HCT116 (cell line): ENCODE data around the gene DGKK.

Experiments
- POLR2A ChIP-seq: IDR thresholded peaks from 2 replicates; pipeline ENCODE4 v1.7.0; 2011; ENCODE audit warnings: borderline replicate concordance; ENCODE audit not compliant: insufficient read depth, insufficient read length; ENCODE audit errors: extremely low read depth
- POLR2AphosphoS5 ChIP-seq: IDR thresholded peaks from 2 replicates; pipeline ENCODE4 v1.6.1; 2011; ENCODE audit warnings: mild to moderate bottlenecking, low read depth, low read length, moderate library complexity
- RAD21 ChIP-seq: IDR thresholded peaks from 2 replicates; pipeline ENCODE4 v1.6.1; 2012; ENCODE audit warnings: low read depth, mild to moderate bottlenecking
- TF ChIP-seq, protein P1 (sequence below): IDR thresholded peaks from 2 replicates; pipeline ENCODE4 v1.6.1; 2012; ENCODE audit warnings: low read depth
- TF ChIP-seq, protein P2 (sequence below), 3 experiments: fragments of 200-600 bp in 1 of 3; sonication (generic) in 1 of 3; IDR thresholded peaks in 2 of 3; conservative IDR thresholded peaks in 1 of 3; 2 replicates each; pipeline ENCODE4 v1.5.1; 2012 to 2017; ENCODE audit warnings: low read depth in 2 of 3, low read length in 2 of 3, antibody characterized with exemption in 1 of 3, borderline replicate concordance in 1 of 3, control low read depth in 1 of 3, mild to moderate bottlenecking in 1 of 3, mixed read lengths in 1 of 3, mixed run types in 1 of 3, moderate library complexity in 1 of 3; ENCODE audit not compliant: insufficient read depth in 1 of 3

DNA sequence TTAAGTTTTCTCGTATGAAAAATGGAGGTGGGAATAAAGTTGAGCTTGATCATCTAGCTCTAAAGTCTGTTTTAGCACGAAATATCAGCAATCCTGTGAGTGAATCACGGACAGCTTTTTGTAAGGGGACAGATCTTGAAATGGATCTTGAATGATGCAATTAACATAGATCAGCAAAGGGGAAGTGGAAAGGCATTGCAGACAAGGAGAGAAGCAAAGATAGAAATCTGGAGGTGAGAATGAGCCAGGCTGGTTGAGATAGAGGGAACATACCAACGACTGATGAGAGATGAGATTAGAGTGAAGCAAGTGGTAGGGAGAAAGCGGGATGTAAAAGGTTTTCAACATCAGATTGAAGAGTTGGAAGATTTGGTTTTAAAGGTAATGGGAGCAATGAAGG, 4.6 kb upstream of the DGKK start:
- TF ChIP-seq POLR2AphosphoS5 (no peak), RAD21 (no peak), POLR2A (no peak)
- TF ChIP-seq, protein P1, sequence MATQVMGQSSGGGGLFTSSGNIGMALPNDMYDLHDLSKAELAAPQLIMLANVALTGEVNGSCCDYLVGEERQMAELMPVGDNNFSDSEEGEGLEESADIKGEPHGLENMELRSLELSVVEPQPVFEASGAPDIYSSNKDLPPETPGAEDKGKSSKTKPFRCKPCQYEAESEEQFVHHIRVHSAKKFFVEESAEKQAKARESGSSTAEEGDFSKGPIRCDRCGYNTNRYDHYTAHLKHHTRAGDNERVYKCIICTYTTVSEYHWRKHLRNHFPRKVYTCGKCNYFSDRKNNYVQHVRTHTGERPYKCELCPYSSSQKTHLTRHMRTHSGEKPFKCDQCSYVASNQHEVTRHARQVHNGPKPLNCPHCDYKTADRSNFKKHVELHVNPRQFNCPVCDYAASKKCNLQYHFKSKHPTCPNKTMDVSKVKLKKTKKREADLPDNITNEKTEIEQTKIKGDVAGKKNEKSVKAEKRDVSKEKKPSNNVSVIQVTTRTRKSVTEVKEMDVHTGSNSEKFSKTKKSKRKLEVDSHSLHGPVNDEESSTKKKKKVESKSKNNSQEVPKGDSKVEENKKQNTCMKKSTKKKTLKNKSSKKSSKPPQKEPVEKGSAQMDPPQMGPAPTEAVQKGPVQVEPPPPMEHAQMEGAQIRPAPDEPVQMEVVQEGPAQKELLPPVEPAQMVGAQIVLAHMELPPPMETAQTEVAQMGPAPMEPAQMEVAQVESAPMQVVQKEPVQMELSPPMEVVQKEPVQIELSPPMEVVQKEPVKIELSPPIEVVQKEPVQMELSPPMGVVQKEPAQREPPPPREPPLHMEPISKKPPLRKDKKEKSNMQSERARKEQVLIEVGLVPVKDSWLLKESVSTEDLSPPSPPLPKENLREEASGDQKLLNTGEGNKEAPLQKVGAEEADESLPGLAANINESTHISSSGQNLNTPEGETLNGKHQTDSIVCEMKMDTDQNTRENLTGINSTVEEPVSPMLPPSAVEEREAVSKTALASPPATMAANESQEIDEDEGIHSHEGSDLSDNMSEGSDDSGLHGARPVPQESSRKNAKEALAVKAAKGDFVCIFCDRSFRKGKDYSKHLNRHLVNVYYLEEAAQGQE = no peak
- TF ChIP-seq, protein P2, sequence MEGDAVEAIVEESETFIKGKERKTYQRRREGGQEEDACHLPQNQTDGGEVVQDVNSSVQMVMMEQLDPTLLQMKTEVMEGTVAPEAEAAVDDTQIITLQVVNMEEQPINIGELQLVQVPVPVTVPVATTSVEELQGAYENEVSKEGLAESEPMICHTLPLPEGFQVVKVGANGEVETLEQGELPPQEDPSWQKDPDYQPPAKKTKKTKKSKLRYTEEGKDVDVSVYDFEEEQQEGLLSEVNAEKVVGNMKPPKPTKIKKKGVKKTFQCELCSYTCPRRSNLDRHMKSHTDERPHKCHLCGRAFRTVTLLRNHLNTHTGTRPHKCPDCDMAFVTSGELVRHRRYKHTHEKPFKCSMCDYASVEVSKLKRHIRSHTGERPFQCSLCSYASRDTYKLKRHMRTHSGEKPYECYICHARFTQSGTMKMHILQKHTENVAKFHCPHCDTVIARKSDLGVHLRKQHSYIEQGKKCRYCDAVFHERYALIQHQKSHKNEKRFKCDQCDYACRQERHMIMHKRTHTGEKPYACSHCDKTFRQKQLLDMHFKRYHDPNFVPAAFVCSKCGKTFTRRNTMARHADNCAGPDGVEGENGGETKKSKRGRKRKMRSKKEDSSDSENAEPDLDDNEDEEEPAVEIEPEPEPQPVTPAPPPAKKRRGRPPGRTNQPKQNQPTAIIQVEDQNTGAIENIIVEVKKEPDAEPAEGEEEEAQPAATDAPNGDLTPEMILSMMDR (IDR thresholded peaks at IDR 0.05 in 2 of 3, conservative IDR thresholded peaks at IDR 0.05 in 1 of 3; ENCODE audit: borderline replicate concordance in 1 of 3, insufficient read depth in 1 of 3, low read depth in 2 of 3, low read length in 2 of 3) = no peak
